Dermis blood vessel endothelial cell (primary cell): ENCODE results near the gene NDRG4. TPM values are rescaled to one million over a fixed set of nuclear protein-coding genes. Genes with fewer than 3 reads are reported as not detected.

ENCODE experiments used
- DNase-seq: peaks from one replicate; pipeline ENCODE4 v3.0.0; 2010
- total RNA-seq: library from RNA; depleted of rRNA; stranded (reverse); fragments of >200 nt; gene quantifications from 2 replicates; pipeline ENCODE4 v1.2.3, GENCODE V29; 2014

The NDRG4 gene
- total RNA-seq, 1 donor from 2014 or later: 62.6 TPM

- DNase-seq: no peak
These were observed 11.1 kb downstream of the NDRG4 start for GRCh38 chr16:58510776-58511628.

- DNase-seq: peak; percentile 85
These were observed 12.2 kb downstream of the NDRG4 start for GRCh38 chr16:58511933-58512815.

- no peak for DNase-seq
These were observed 13.9 kb downstream of the NDRG4 start for GRCh38 chr16:58513874-58514273.

GRCh38 chr16:58515125-58515870, 15.4 kb downstream of the NDRG4 start, which contains the start of gene SETD6:
SETD6 (plus strand) TSS chr16:58515517; CDS start chr16:58515538, 21 bp downstream.
- DNase-seq: peak; percentile 92

GRCh38 chr16:58515871-58516767, 16.2 kb downstream of the NDRG4 start:
- peak; percentile 9 for DNase-seq

GRCh38 chr16:58516768-58517107, 16.8 kb downstream of the NDRG4 start:
- DNase-seq: no peak

- no peak for DNase-seq
These were observed 18.4 kb downstream of the NDRG4 start for GRCh38 chr16:58518083-58518979.

- no peak for DNase-seq
These were observed 19.0 kb downstream of the NDRG4 start for GRCh38 chr16:58518980-58519368.

GRCh38 chr16:58519707-58520106, 19.8 kb downstream of the NDRG4 start:
- DNase-seq: no peak

GRCh38 chr16:58530179-58530578, 30.2 kb downstream of the NDRG4 start:
- DNase-seq: no peak

GRCh38 chr16:58532414-58532813, 32.5 kb downstream of the NDRG4 start:
- no peak for DNase-seq

GRCh38 chr16:58533751-58534470, 34.0 kb downstream of the NDRG4 start:
- DNase-seq: no peak

GRCh38 chr16:58535100-58535499, 35.2 kb downstream of the NDRG4 start:
- DNase-seq: no peak

- no peak for DNase-seq
These were observed 36.3 kb downstream of the NDRG4 start for GRCh38 chr16:58536278-58536677.

GRCh38 chr16:58537124-58537906, 37.4 kb downstream of the NDRG4 start:
- no peak for DNase-seq

GRCh38 chr16:58541711-58542110, 41.8 kb downstream of the NDRG4 start:
- DNase-seq: no peak

GRCh38 chr16:58542291-58542690, 42.3 kb downstream of the NDRG4 start:
- no peak for DNase-seq

- DNase-seq: no peak
These were observed 43.7 kb downstream of the NDRG4 start for GRCh38 chr16:58543685-58544084.

- no peak for DNase-seq
These were observed 48.4 kb downstream of the NDRG4 start for GRCh38 chr16:58548378-58548777.
